Measurements from ENCODE around the gene GOLGA8T. TPM values are rescaled to one million over a fixed set of nuclear protein-coding genes. Genes with fewer than 3 reads are reported as not detected.
"Not testable (repeated sequence)": the region's sequence is repeated elsewhere in the genome, so short reads cannot be mapped to it uniquely, and the experiment has no call there.

Gene GOLGA8T
- total RNA-seq (0.19 TPM), polyA plus RNA-seq (0.07 TPM)
- long read RNA-seq, donor 1 = 0 reads
- long read RNA-seq, donor 2 = 0 reads
- long read RNA-seq, donor 3 = 0 reads
- long read RNA-seq, donor 4 = 0 reads
- long read RNA-seq, donor 5 = 0 reads
- long read RNA-seq, donor 6 = 0 reads
- long read RNA-seq, donor 7 = 0 reads
- long read RNA-seq, donor 8 = 0 reads
- long read RNA-seq, donor 9 = 0 reads
- long read RNA-seq, donor 10 = 0 reads

GRCh38 chr15:30134751-30135150 is at the start of gene GOLGA8T:
TSS of gene GOLGA8T (plus strand) at chr15:30135051. CDS start at chr15:30135149, 98 bp downstream.
- WGBS = no CpG with 5 or more reads among the region's 7 CpGs
- H3K9me3 ChIP-seq (ENCODE audit: control insufficient read depth in 2 of 2, insufficient read depth in 1 of 2, low read length in 1 of 2); H3K4me1 ChIP-seq (ENCODE audit: control insufficient read depth in 2 of 2, insufficient read depth in 2 of 2, low read length in 2 of 2); H3K4me3 ChIP-seq (ENCODE audit: low read length in 2 of 2); DNase-seq (ENCODE audit: low read depth in 6 of 9, low spot score in 9 of 9); H3K36me3 ChIP-seq (ENCODE audit: control insufficient read depth in 2 of 2, insufficient read depth in 2 of 2, low read length in 1 of 2); H3K27me3 ChIP-seq (ENCODE audit: control insufficient read depth in 2 of 2, insufficient read depth in 1 of 2, low read length in 1 of 2); H3K27ac ChIP-seq (ENCODE audit: low read depth in 1 of 2, low read length in 1 of 2): not testable (repeated sequence)

- H3K36me3 ChIP-seq (ENCODE audit: control insufficient read depth in 2 of 2, insufficient read depth in 2 of 2, low read length in 1 of 2); H3K9me3 ChIP-seq (ENCODE audit: control insufficient read depth in 2 of 2, insufficient read depth in 1 of 2, low read length in 1 of 2); DNase-seq (ENCODE audit: low read depth in 6 of 9, low spot score in 9 of 9); H3K4me3 ChIP-seq (ENCODE audit: low read length in 2 of 2); H3K27ac ChIP-seq (ENCODE audit: low read depth in 1 of 2, low read length in 1 of 2); H3K4me1 ChIP-seq (ENCODE audit: control insufficient read depth in 2 of 2, insufficient read depth in 2 of 2, low read length in 2 of 2); H3K27me3 ChIP-seq (ENCODE audit: control insufficient read depth in 2 of 2, insufficient read depth in 1 of 2, low read length in 1 of 2): not testable (repeated sequence)
- WGBS = no CpG with 5 or more reads among the region's 8 CpGs
Measured at GRCh38 chr15:30097827-30098226, 37.0 kb upstream of the GOLGA8T start.

GRCh38 chr15:30102890-30103289 is 32.0 kb upstream of the GOLGA8T start:
- DNase-seq (ENCODE audit: low read depth in 6 of 9, low spot score in 9 of 9) = not testable (repeated sequence)
- no CpG with 5 or more reads among the region's 12 CpGs for WGBS

GRCh38 chr15:30103941-30104507 is 30.8 kb upstream of the GOLGA8T start:
- peak overlapping the region in 1 of 2 donors; percentile 42 for H3K4me3 ChIP-seq (ENCODE audit: low read length in 2 of 2)
- not testable (repeated sequence) for H3K27ac ChIP-seq (ENCODE audit: low read depth in 1 of 2, low read length in 1 of 2); H3K27me3 ChIP-seq (ENCODE audit: control insufficient read depth in 2 of 2, insufficient read depth in 1 of 2, low read length in 1 of 2); H3K9me3 ChIP-seq (ENCODE audit: control insufficient read depth in 2 of 2, insufficient read depth in 1 of 2, low read length in 1 of 2); DNase-seq (ENCODE audit: low read depth in 6 of 9, low spot score in 9 of 9); H3K36me3 ChIP-seq (ENCODE audit: control insufficient read depth in 2 of 2, insufficient read depth in 2 of 2, low read length in 1 of 2); H3K4me1 ChIP-seq (ENCODE audit: control insufficient read depth in 2 of 2, insufficient read depth in 2 of 2, low read length in 2 of 2)
- WGBS = 2% methylated on average over 21 of the region's 42 CpGs

More at GRCh38 chr15:30102890-30103289, 32.0 kb upstream of the GOLGA8T start:
- H3K4me3 ChIP-seq (ENCODE audit: low read length in 2 of 2); H3K27me3 ChIP-seq (ENCODE audit: control insufficient read depth in 2 of 2, insufficient read depth in 1 of 2, low read length in 1 of 2); H3K27ac ChIP-seq (ENCODE audit: low read depth in 1 of 2, low read length in 1 of 2); H3K9me3 ChIP-seq (ENCODE audit: control insufficient read depth in 2 of 2, insufficient read depth in 1 of 2, low read length in 1 of 2); H3K36me3 ChIP-seq (ENCODE audit: control insufficient read depth in 2 of 2, insufficient read depth in 2 of 2, low read length in 1 of 2); H3K4me1 ChIP-seq (ENCODE audit: control insufficient read depth in 2 of 2, insufficient read depth in 2 of 2, low read length in 2 of 2): not testable (repeated sequence)

GRCh38 chr15:30110591-30110990 is 24.3 kb upstream of the GOLGA8T start:
- H3K36me3 ChIP-seq (ENCODE audit: control insufficient read depth in 2 of 2, insufficient read depth in 2 of 2, low read length in 1 of 2); H3K27ac ChIP-seq (ENCODE audit: low read depth in 1 of 2, low read length in 1 of 2); DNase-seq (ENCODE audit: low read depth in 6 of 9, low spot score in 9 of 9); H3K4me3 ChIP-seq (ENCODE audit: low read length in 2 of 2); H3K9me3 ChIP-seq (ENCODE audit: control insufficient read depth in 2 of 2, insufficient read depth in 1 of 2, low read length in 1 of 2); H3K27me3 ChIP-seq (ENCODE audit: control insufficient read depth in 2 of 2, insufficient read depth in 1 of 2, low read length in 1 of 2); H3K4me1 ChIP-seq (ENCODE audit: control insufficient read depth in 2 of 2, insufficient read depth in 2 of 2, low read length in 2 of 2): not testable (repeated sequence)
- no CpG with 5 or more reads among the region's 4 CpGs for WGBS

GRCh38 chr15:30130066-30130465 is 4.8 kb upstream of the GOLGA8T start:
- H3K4me3 ChIP-seq (ENCODE audit: low read length in 2 of 2); DNase-seq (ENCODE audit: low read depth in 6 of 9, low spot score in 9 of 9); H3K27ac ChIP-seq (ENCODE audit: low read depth in 1 of 2, low read length in 1 of 2); H3K4me1 ChIP-seq (ENCODE audit: control insufficient read depth in 2 of 2, insufficient read depth in 2 of 2, low read length in 2 of 2); H3K27me3 ChIP-seq (ENCODE audit: control insufficient read depth in 2 of 2, insufficient read depth in 1 of 2, low read length in 1 of 2); H3K9me3 ChIP-seq (ENCODE audit: control insufficient read depth in 2 of 2, insufficient read depth in 1 of 2, low read length in 1 of 2); H3K36me3 ChIP-seq (ENCODE audit: control insufficient read depth in 2 of 2, insufficient read depth in 2 of 2, low read length in 1 of 2): not testable (repeated sequence)
- WGBS = 12% methylated on average over 1 of the region's 2 CpGs

- H3K36me3 ChIP-seq (ENCODE audit: control insufficient read depth in 2 of 2, insufficient read depth in 2 of 2, low read length in 1 of 2); H3K9me3 ChIP-seq (ENCODE audit: control insufficient read depth in 2 of 2, insufficient read depth in 1 of 2, low read length in 1 of 2); H3K27ac ChIP-seq (ENCODE audit: low read depth in 1 of 2, low read length in 1 of 2); DNase-seq (ENCODE audit: low read depth in 6 of 9, low spot score in 9 of 9); H3K4me3 ChIP-seq (ENCODE audit: low read length in 2 of 2); H3K27me3 ChIP-seq (ENCODE audit: control insufficient read depth in 2 of 2, insufficient read depth in 1 of 2, low read length in 1 of 2); H3K4me1 ChIP-seq (ENCODE audit: control insufficient read depth in 2 of 2, insufficient read depth in 2 of 2, low read length in 2 of 2): not testable (repeated sequence)
- 98% methylated on average over 3 of the region's 5 CpGs for WGBS
Measured at GRCh38 chr15:30143246-30143645, 8.4 kb downstream of the GOLGA8T start.

GRCh38 chr15:30149891-30150290 is 15.0 kb downstream of the GOLGA8T start:
- WGBS = no CpG with 5 or more reads among the region's 8 CpGs
- not testable (repeated sequence) for H3K9me3 ChIP-seq (ENCODE audit: control insufficient read depth in 2 of 2, insufficient read depth in 1 of 2, low read length in 1 of 2); H3K27me3 ChIP-seq (ENCODE audit: control insufficient read depth in 2 of 2, insufficient read depth in 1 of 2, low read length in 1 of 2); H3K4me3 ChIP-seq (ENCODE audit: low read length in 2 of 2); H3K27ac ChIP-seq (ENCODE audit: low read depth in 1 of 2, low read length in 1 of 2); DNase-seq (ENCODE audit: low read depth in 6 of 9, low spot score in 9 of 9); H3K4me1 ChIP-seq (ENCODE audit: control insufficient read depth in 2 of 2, insufficient read depth in 2 of 2, low read length in 2 of 2); H3K36me3 ChIP-seq (ENCODE audit: control insufficient read depth in 2 of 2, insufficient read depth in 2 of 2, low read length in 1 of 2)

- 77% methylated on average over 4 of the region's 4 CpGs for WGBS
- not testable (repeated sequence) for DNase-seq (ENCODE audit: low read depth in 6 of 9, low spot score in 9 of 9)
Measured at GRCh38 chr15:30162479-30163357, 27.9 kb downstream of the GOLGA8T start.

More at GRCh38 chr15:30162479-30163357, 27.9 kb downstream of the GOLGA8T start:
- H3K36me3 ChIP-seq (ENCODE audit: control insufficient read depth in 2 of 2, insufficient read depth in 2 of 2, low read length in 1 of 2); H3K27me3 ChIP-seq (ENCODE audit: control insufficient read depth in 2 of 2, insufficient read depth in 1 of 2, low read length in 1 of 2); H3K9me3 ChIP-seq (ENCODE audit: control insufficient read depth in 2 of 2, insufficient read depth in 1 of 2, low read length in 1 of 2); H3K27ac ChIP-seq (ENCODE audit: low read depth in 1 of 2, low read length in 1 of 2); H3K4me3 ChIP-seq (ENCODE audit: low read length in 2 of 2); H3K4me1 ChIP-seq (ENCODE audit: control insufficient read depth in 2 of 2, insufficient read depth in 2 of 2, low read length in 2 of 2): not testable (repeated sequence)

Data from thymus (tissue), 14 donors.